HG03045 (cell line): ENCODE results near the gene MAB21L2.

ENCODE experiments used
- ATAC-seq: cut with Tn5 transposase; IDR thresholded peaks from one replicate; pipeline ENCODE4 v1.9.1; 2021; ENCODE audit warnings: mild to moderate bottlenecking, moderate library complexity; ENCODE audit not compliant: unreplicated experiment

Gene MAB21L2

GRCh38 chr4:150574678-150575077 lies 7.3 kb upstream of the MAB21L2 start:
- no peak for ATAC-seq

- ATAC-seq: no peak
Measured at GRCh38 chr4:150577796-150578195, 4.2 kb upstream of the MAB21L2 start.

GRCh38 chr4:150578745-150579501 lies 3.0 kb upstream of the MAB21L2 start:
- no peak for ATAC-seq

- ATAC-seq: no peak
Measured at GRCh38 chr4:150579551-150580234, 2.3 kb upstream of the MAB21L2 start.

- no peak for ATAC-seq
Measured at GRCh38 chr4:150580306-150580705, 1.6 kb upstream of the MAB21L2 start.

GRCh38 chr4:150581056-150581605 lies 820 bp upstream of the MAB21L2 start:
- no peak for ATAC-seq

GRCh38 chr4:150581641-150582051 lies 305 bp upstream of the MAB21L2 start:
- ATAC-seq: no peak

GRCh38 chr4:150582873-150583286 lies 929 bp downstream of the MAB21L2 start:
- ATAC-seq: no peak

- ATAC-seq: no peak
Measured at GRCh38 chr4:150583287-150584110, 1.5 kb downstream of the MAB21L2 start.

GRCh38 chr4:150584111-150584915 lies 2.4 kb downstream of the MAB21L2 start:
- no peak for ATAC-seq

GRCh38 chr4:150585611-150586010 lies 3.7 kb downstream of the MAB21L2 start:
- ATAC-seq: no peak

- ATAC-seq: no peak
Measured at GRCh38 chr4:150586162-150586810, 4.3 kb downstream of the MAB21L2 start.

- ATAC-seq: no peak
Measured at GRCh38 chr4:150588316-150588715, 6.4 kb downstream of the MAB21L2 start.

GRCh38 chr4:150589157-150589556 lies 7.2 kb downstream of the MAB21L2 start:
- no peak for ATAC-seq

GRCh38 chr4:150590631-150591030 lies 8.7 kb downstream of the MAB21L2 start:
- ATAC-seq: no peak

GRCh38 chr4:150591406-150591805 lies 9.5 kb downstream of the MAB21L2 start:
- no peak for ATAC-seq

GRCh38 chr4:150591904-150592303 lies 10.0 kb downstream of the MAB21L2 start:
- ATAC-seq: no peak

- ATAC-seq: no peak
Measured at GRCh38 chr4:150593996-150594395, 12.0 kb downstream of the MAB21L2 start.

GRCh38 chr4:150598909-150599308 lies 17.0 kb downstream of the MAB21L2 start:
- no peak for ATAC-seq

- no peak for ATAC-seq
Measured at GRCh38 chr4:150599547-150599946, 17.6 kb downstream of the MAB21L2 start.
